Pons (tissue), 1 donor: ENCODE measurements around the gene TTLL8.
"Not testable (repeated sequence)": the region's sequence is repeated elsewhere in the genome, so short reads cannot be mapped to it uniquely, and the experiment has no call there.

Experiments used
- DNase-seq: peaks from one replicate; pipeline ENCODE4 v3.0.0-alpha.2; 2016; ENCODE audit warnings: low spot score

TTLL8 gene

GRCh38 chr22:50058061-50058905 lies at the start of gene TTLL8:
TSS of gene TTLL8 (minus strand) at chr22:50058298.
- DNase-seq, result no peak

GRCh38 chr22:50107529-50107928 lies 49.4 kb upstream of the TTLL8 start:
- DNase-seq, result no peak

GRCh38 chr22:50105208-50106100 lies 47.4 kb upstream of the TTLL8 start:
- peak; percentile 53 for DNase-seq

- no peak for DNase-seq
Measured at GRCh38 chr22:50104141-50104544, 46.0 kb upstream of the TTLL8 start.

GRCh38 chr22:50102946-50103345 lies 44.8 kb upstream of the TTLL8 start:
- no peak for DNase-seq

GRCh38 chr22:50101870-50102565 lies 43.9 kb upstream of the TTLL8 start:
- no peak for DNase-seq

GRCh38 chr22:50098052-50098451 lies 40.0 kb upstream of the TTLL8 start:
- no peak for DNase-seq

GRCh38 chr22:50092342-50092741 lies 34.2 kb upstream of the TTLL8 start:
- no peak for DNase-seq

GRCh38 chr22:50091092-50091768 lies 33.1 kb upstream of the TTLL8 start:
- no peak for DNase-seq

- DNase-seq, result no peak
Measured at GRCh38 chr22:50090412-50090714, 32.3 kb upstream of the TTLL8 start.

- DNase-seq, result no peak
Measured at GRCh38 chr22:50089682-50090411, 31.7 kb upstream of the TTLL8 start, which contains the start of gene MOV10L1. TSS of gene MOV10L1 (plus strand) at chr22:50090006. CDS start at chr22:50090089, 83 bp downstream.

- DNase-seq, result no peak
Measured at GRCh38 chr22:50089231-50089630, 31.1 kb upstream of the TTLL8 start.

GRCh38 chr22:50088096-50088495 lies 30.0 kb upstream of the TTLL8 start:
- DNase-seq, result no peak

GRCh38 chr22:50087646-50088045 lies 29.5 kb upstream of the TTLL8 start:
- no peak for DNase-seq

GRCh38 chr22:50086975-50087374 lies 28.9 kb upstream of the TTLL8 start:
- DNase-seq, result not testable (repeated sequence)

- no peak for DNase-seq
Measured at GRCh38 chr22:50086526-50086925, 28.4 kb upstream of the TTLL8 start.

GRCh38 chr22:50085211-50085972 lies 27.3 kb upstream of the TTLL8 start, which contains the start of gene MLC1:
TSS of gene MLC1 (minus strand) at chr22:50085426. CDS start at chr22:50084902, 524 bp downstream.
- peak; percentile 24 for DNase-seq

GRCh38 chr22:50084614-50085021 lies 26.5 kb upstream of the TTLL8 start:
- DNase-seq, result no peak

- DNase-seq, result no peak
Measured at GRCh38 chr22:50084080-50084477, 26.0 kb upstream of the TTLL8 start.

- no peak for DNase-seq
Measured at GRCh38 chr22:50083462-50084079, 25.5 kb upstream of the TTLL8 start.
